PC-9 (cell line): ENCODE results near the gene RTKN2. TPM values are rescaled to one million over a fixed set of nuclear protein-coding genes. Genes with fewer than 3 reads are reported as not detected.

ENCODE experiments used
- BruUV-seq: library from RNA; stranded (reverse); fragments of 400-500 nt; replicated peaks from 2 replicates; lab custom pipeline; 2021; lab: Mats Ljungman, UMichigan
- CTCF ChIA-PET: fragments of 300-600 bp; sonication (Branson Sonifier 250); formaldehyde crosslinking; loops from one replicate; lab custom pipeline; 2022; ENCODE audit warnings: antibody characterized with exemption; lab: Charles Lee
- POLR2A ChIA-PET: fragments of 300-600 bp; sonication (Branson Sonifier 250); formaldehyde crosslinking; loops from one replicate; lab custom pipeline; 2022; ENCODE audit warnings: antibody characterized with exemption; ENCODE audit not compliant: unreplicated experiment; lab: Charles Lee
- DNase-seq, 2 experiments: peaks; one replicate each; pipeline versions ENCODE4 v3.0.0 to v3.0.0-alpha.2; 2015 to 2022; ENCODE audit warnings: mixed read lengths in 1 of 2
- H2AFZ ChIP-seq: fragments of 200-600 bp; sonication (generic); 2 replicates; pipeline ENCODE4 v1.8.1; 2017; ENCODE audit warnings: antibody characterized with exemption
- H3F3A ChIP-seq: fragments of 200-600 bp; sonication (generic); 2 replicates; pipeline ENCODE4 v1.8.1; 2017; ENCODE audit warnings: antibody characterized with exemption, mild to moderate bottlenecking, low read depth; ENCODE audit not compliant: insufficient read depth
- H3K27ac ChIP-seq: fragments of 200-600 bp; sonication (generic); 2 replicates; pipeline ENCODE4 v1.6.1; 2016; ENCODE audit warnings: mixed run types
- H3K27me3 ChIP-seq: fragments of 200-600 bp; sonication (generic); 2 replicates; pipeline ENCODE4 v1.6.1; 2016; ENCODE audit warnings: low read depth, mixed run types; ENCODE audit not compliant: insufficient read depth
- H3K36me3 ChIP-seq: fragments of 200-600 bp; sonication (generic); 2 replicates; pipeline ENCODE4 v1.6.1; 2016; ENCODE audit warnings: low read depth, mixed run types
- H3K4me1 ChIP-seq: fragments of 200-600 bp; sonication (generic); replicated peaks from 2 replicates; pipeline ENCODE4 v1.6.1; 2016; ENCODE audit warnings: mixed run types; ENCODE audit not compliant: insufficient read depth
- H3K4me2 ChIP-seq: fragments of 200-600 bp; sonication (generic); 2 replicates; pipeline ENCODE4 v1.6.1; 2017; ENCODE audit warnings: mixed run types
- H3K4me3 ChIP-seq: fragments of 200-600 bp; sonication (generic); 2 replicates; pipeline ENCODE4 v1.6.1; 2016; ENCODE audit warnings: mixed run types
- H3K79me2 ChIP-seq: fragments of 200-600 bp; sonication (generic); 2 replicates; pipeline ENCODE4 v1.6.1; 2017; ENCODE audit warnings: low read depth, mixed run types
- H3K9me2 ChIP-seq: fragments of 200-600 bp; sonication (generic); 2 replicates; pipeline ENCODE4 v1.8.1; 2017; ENCODE audit warnings: mild to moderate bottlenecking; ENCODE audit not compliant: insufficient read depth
- H3K9me3 ChIP-seq: fragments of 200-600 bp; sonication (generic); 2 replicates; pipeline ENCODE4 v1.8.1; 2016; ENCODE audit warnings: low read depth; ENCODE audit not compliant: insufficient read depth
- H4K20me1 ChIP-seq: fragments of 200-600 bp; sonication (generic); 2 replicates; pipeline ENCODE4 v1.8.1; 2017; ENCODE audit not compliant: insufficient read depth
- EZH2 ChIP-seq: fragments of 200-600 bp; sonication (generic); IDR thresholded peaks from 2 replicates; pipeline ENCODE4 v1.8.0; 2017; ENCODE audit warnings: antibody characterized with exemption, low read depth
- intact Hi-C: fragments of 100-400 bp; cut with micrococcal nuclease; formaldehyde crosslinking; loops from one replicate; pipeline ENCODE4 v1.10.0; 2022; ENCODE audit not compliant: unreplicated experiment
- total RNA-seq: library from RNA; stranded (reverse); gene quantifications from 2 replicates; pipeline ENCODE4 v1.2.3, GENCODE V29; 2021
- TF ChIP-seq, protein P1 (sequence below): fragments of 200-600 bp; sonication (generic); conservative IDR thresholded peaks from 2 replicates; pipeline ENCODE4 v1.6.1; 2017; ENCODE audit warnings: mixed run types, antibody characterized with exemption, mild to moderate bottlenecking, moderate library complexity

The RTKN2 gene
- total RNA-seq, 1 experiment from 2014 or later: 18.5 TPM

DNA sequence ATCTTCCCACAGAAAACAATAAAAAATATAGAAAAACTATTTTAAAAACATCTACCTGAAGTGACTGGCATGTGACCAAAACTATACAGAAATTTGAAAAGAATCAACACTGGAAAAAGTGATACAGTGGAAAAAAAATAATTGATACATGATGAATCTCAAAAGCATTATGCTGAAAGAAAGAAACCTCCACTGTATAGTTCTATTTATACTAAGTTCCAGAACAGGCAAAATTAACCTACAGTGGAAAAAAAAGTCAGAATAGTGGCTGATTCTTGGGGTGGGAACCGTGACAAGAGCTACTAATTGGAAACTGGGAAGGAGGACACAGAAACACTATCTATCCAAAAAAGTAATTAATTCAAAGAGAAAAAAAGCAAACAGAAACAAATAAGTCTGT is 14.9 kb downstream of the RTKN2 start:
- BruUV-seq: no TSS peak
- Histone ChIP-seq H3K4me2 (no peak overlapping the region), H2AFZ (no peak overlapping the region), H3K9me3 (0 out of 2 replicates have a peak, but pooled peaks cover 5% of the 10 kb centered on the region), H4K20me1 (no peaks in the 10 kb centered on the region), H3K4me1 (0 out of 2 replicates have a peak, but pooled peaks cover 8% of the 10 kb centered on the region), H3K27ac (no peak overlapping the region), H3K9me2 (no peaks in the 10 kb centered on the region), H3K27me3 (no peaks in the 10 kb centered on the region), H3F3A (peaks cover 3% of the 10 kb centered on the region; the same call in 1 of the 2 replicates), H3K79me2 (peaks cover 8% of the 10 kb centered on the region; the same call in 1 of the 2 replicates), H3K4me3 (no peak overlapping the region), H3K36me3 (peaks cover 7% of the 10 kb centered on the region)
- intact Hi-C loops: no loop called here
- no peak for DNase-seq
- CTCF ChIA-PET: no interaction called here
- TF ChIP-seq, protein P1, sequence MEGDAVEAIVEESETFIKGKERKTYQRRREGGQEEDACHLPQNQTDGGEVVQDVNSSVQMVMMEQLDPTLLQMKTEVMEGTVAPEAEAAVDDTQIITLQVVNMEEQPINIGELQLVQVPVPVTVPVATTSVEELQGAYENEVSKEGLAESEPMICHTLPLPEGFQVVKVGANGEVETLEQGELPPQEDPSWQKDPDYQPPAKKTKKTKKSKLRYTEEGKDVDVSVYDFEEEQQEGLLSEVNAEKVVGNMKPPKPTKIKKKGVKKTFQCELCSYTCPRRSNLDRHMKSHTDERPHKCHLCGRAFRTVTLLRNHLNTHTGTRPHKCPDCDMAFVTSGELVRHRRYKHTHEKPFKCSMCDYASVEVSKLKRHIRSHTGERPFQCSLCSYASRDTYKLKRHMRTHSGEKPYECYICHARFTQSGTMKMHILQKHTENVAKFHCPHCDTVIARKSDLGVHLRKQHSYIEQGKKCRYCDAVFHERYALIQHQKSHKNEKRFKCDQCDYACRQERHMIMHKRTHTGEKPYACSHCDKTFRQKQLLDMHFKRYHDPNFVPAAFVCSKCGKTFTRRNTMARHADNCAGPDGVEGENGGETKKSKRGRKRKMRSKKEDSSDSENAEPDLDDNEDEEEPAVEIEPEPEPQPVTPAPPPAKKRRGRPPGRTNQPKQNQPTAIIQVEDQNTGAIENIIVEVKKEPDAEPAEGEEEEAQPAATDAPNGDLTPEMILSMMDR: no peak
- TF ChIP-seq EZH2: no peak
- POLR2A ChIA-PET: no interaction called here

DNA sequence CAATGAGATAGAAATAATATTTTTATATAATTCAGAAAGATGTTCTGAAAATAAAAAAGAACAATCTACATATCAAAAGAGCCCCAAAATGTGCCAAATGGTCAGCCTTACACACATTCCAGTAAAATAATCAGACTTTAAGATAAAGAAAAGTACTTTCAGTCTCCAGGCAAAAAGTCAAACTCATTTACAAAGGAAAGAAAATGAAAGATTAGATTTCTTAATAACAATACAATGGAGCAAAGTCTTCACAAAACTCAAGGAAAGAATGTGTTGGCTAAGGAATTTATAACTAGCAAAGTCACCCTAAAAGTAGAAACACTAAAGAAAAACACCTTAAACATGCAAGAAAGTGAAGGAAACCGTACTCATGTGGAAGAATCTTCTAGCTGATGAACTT is 16.6 kb downstream of the RTKN2 start:
- Histone ChIP-seq H3K4me2 (no peak overlapping the region), H4K20me1 (no peaks in the 10 kb centered on the region), H3K4me3 (no peak overlapping the region), H3K9me3 (0 out of 2 replicates have a peak, but pooled peaks cover 2% of the 10 kb centered on the region), H3K79me2 (peaks cover 11% of the 10 kb centered on the region; the same call in 1 of the 2 replicates), H3F3A (peaks cover 3% of the 10 kb centered on the region; the same call in 1 of the 2 replicates), H3K36me3 (peaks cover 4% of the 10 kb centered on the region; the same call in 1 of the 2 replicates), H3K27me3 (no peaks in the 10 kb centered on the region), H3K4me1 (0 out of 2 replicates have a peak, but pooled peaks cover 8% of the 10 kb centered on the region), H3K27ac (0 out of 2 replicates have a peak overlapping the region, but pooled peaks have one; percentile 52), H3K9me2 (no peaks in the 10 kb centered on the region), H2AFZ (no peak overlapping the region)
- ChIA-PET POLR2A (no interaction called here), CTCF (no interaction called here)
- DNase-seq: no peak
- BruUV-seq: no TSS peak
- TF ChIP-seq, protein P1: no peak
- TF ChIP-seq EZH2: no peak
- intact Hi-C loops: no loop called here

- ChIA-PET CTCF (interaction anchor here (0.9 kb wide), 1 partner anchor 567 kb away, joined by 3 read pairs; no protein-coding TSS in a partner anchor), POLR2A (interaction anchor here (0.5 to 0.6 kb wide), 2 partner anchors 83 to 567 kb away, joined by 3 read pairs; no protein-coding TSS in a partner anchor)
- Histone ChIP-seq H3K4me3 (no peak overlapping the region), H3K4me1 (0 out of 2 replicates have a peak, but pooled peaks cover 8% of the 10 kb centered on the region), H3K79me2 (peaks cover 15% of the 10 kb centered on the region; the same call in 1 of the 2 replicates), H3K27me3 (no peaks in the 10 kb centered on the region), H4K20me1 (no peaks in the 10 kb centered on the region), H3K9me3 (no peaks in the 10 kb centered on the region), H3K9me2 (no peaks in the 10 kb centered on the region), H3K27ac (peak overlapping the region; percentile 52), H3F3A (peaks cover 3% of the 10 kb centered on the region; the same call in 1 of the 2 replicates), H3K4me2 (no peak overlapping the region), H3K36me3 (peaks cover 4% of the 10 kb centered on the region; the same call in 1 of the 2 replicates), H2AFZ (no peak overlapping the region)
- peak; percentile 35 to 83 for DNase-seq
- intact Hi-C loops: no loop called here
- TF ChIP-seq EZH2: no peak
- TF ChIP-seq, protein P1: no peak
- BruUV-seq: TSS peak; percentile 16
Measured at GRCh38 chr10:62250594-62251198, 17.9 kb downstream of the RTKN2 start.
